SU-DHL-6 (cell line): ENCODE measurements around the gene ERC1.

Source experiments
- EZH2phosphoT487 ChIP-seq: fragments of 200-600 bp; sonication (generic), shearing (Covaris generic); conservative IDR thresholded peaks from 2 replicates; pipeline ENCODE4 v1.6.1; 2018; ENCODE audit warnings: mild to moderate bottlenecking, antibody characterized with exemption, low read length, moderate library complexity, mixed read lengths
- TF ChIP-seq, protein P1 (sequence below): fragments of 200-600 bp; sonication (generic); IDR thresholded peaks from one replicate; pipeline ENCODE4 v1.5.1; 2017; ENCODE audit warnings: antibody characterized with exemption, mild to moderate bottlenecking, low read length, moderate library complexity; ENCODE audit not compliant: insufficient read depth, poor library complexity, severe bottlenecking

DNA sequence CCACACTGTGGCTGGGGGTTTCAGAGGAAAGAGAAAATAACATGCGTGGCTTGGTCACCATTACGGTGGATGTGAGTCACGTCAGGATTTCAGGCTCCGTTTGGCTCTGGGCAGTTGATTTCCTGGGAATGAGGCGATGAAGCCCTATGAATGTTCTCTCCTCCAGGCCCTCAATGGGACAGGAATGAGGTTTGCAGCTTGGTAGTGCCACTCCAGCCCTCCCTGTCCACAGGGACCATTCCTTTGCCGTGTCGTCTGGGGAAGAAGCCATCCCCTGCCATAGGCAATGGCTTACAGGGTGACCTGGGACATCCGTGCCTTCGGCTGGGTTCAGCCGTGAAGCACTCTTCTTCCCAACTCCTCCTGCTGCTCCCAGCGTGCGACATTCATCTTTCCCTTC is 508.3 kb downstream of the ERC1 start:
- TF ChIP-seq, protein P1, sequence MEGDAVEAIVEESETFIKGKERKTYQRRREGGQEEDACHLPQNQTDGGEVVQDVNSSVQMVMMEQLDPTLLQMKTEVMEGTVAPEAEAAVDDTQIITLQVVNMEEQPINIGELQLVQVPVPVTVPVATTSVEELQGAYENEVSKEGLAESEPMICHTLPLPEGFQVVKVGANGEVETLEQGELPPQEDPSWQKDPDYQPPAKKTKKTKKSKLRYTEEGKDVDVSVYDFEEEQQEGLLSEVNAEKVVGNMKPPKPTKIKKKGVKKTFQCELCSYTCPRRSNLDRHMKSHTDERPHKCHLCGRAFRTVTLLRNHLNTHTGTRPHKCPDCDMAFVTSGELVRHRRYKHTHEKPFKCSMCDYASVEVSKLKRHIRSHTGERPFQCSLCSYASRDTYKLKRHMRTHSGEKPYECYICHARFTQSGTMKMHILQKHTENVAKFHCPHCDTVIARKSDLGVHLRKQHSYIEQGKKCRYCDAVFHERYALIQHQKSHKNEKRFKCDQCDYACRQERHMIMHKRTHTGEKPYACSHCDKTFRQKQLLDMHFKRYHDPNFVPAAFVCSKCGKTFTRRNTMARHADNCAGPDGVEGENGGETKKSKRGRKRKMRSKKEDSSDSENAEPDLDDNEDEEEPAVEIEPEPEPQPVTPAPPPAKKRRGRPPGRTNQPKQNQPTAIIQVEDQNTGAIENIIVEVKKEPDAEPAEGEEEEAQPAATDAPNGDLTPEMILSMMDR = no peak
- no peak for TF ChIP-seq EZH2phosphoT487
